GM12878 (cell line): ENCODE data around the gene CSTA. TPM values are rescaled to one million over a fixed set of nuclear protein-coding genes. Genes with fewer than 3 reads are reported as not detected.
A peak's percentile ranks its signal among the peaks of the same experiment; 100 is the strongest.
"Not testable (repeated sequence)": the region's sequence is repeated elsewhere in the genome, so short reads cannot be mapped to it uniquely, and the experiment has no call there.

Experiments used
- ATAC-seq: fragments of 200-7000 bp; cut with Tn5 transposase; 3 replicates; pipeline ENCODE4 v1.9.1; 2020; ENCODE audit warnings: mild to moderate bottlenecking, moderate library complexity
- BruUV-seq: library from RNA; stranded (reverse); fragments of 400-500 nt; replicated peaks from 2 replicates; lab custom pipeline; 2021; lab: Mats Ljungman, UMichigan
- CTCF ChIA-PET: fragments of 300-600 bp; sonication (Branson Sonifier 250); formaldehyde crosslinking; extraction: SDS; loops from one replicate; lab custom pipeline; 2021; ENCODE audit warnings: inconsistent platforms; lab: Yijun Ruan, JAX
- POLR2A ChIA-PET: fragments of 350-600 bp; formaldehyde crosslinking; extraction: SDS; loops from one replicate; lab custom pipeline; 2021; ENCODE audit warnings: inconsistent platforms; lab: Charles Lee
- RAD21 ChIA-PET: fragments of 300-600 bp; sonication (Branson Sonifier 250); formaldehyde crosslinking; loops from one replicate; lab custom pipeline; 2023; ENCODE audit warnings: antibody characterized with exemption; ENCODE audit not compliant: unreplicated experiment; lab: Charles Lee
- SMC1A ChIA-PET: fragments of 300-600 bp; sonication (Branson Sonifier 250); formaldehyde crosslinking; loops from one replicate; lab custom pipeline; 2023; ENCODE audit not compliant: unreplicated experiment, uncharacterized antibody; lab: Charles Lee
- DNase-seq: peaks from one replicate; pipeline ENCODE4 v3.0.0-alpha.2; 2011; ENCODE audit warnings: low read depth, low spot score
- FAIRE-seq: peaks from 3 replicates; lab custom pipeline; 2011; peaks lifted over from hg19 to GRCh38; lab: Jason Lieb, UNC
- H2AFZ ChIP-seq: 2 replicates; pipeline ENCODE4 v1.6.0; 2011; ENCODE audit warnings: low read depth, low read length, control low read depth; ENCODE audit not compliant: control insufficient read depth
- H3K27ac ChIP-seq: 2 replicates; pipeline ENCODE4 v1.5.1; 2011; ENCODE audit warnings: control low read depth; ENCODE audit not compliant: control insufficient read depth, insufficient read depth
- H3K27me3 ChIP-seq, 2 experiments: replicated peaks in 1 of 2; 2 replicates each; pipeline versions ENCODE4 v1.6.0 to v1.6.1; 2011; ENCODE audit warnings: low read length in 1 of 2; ENCODE audit not compliant: control insufficient read depth in 2 of 2, insufficient read depth in 2 of 2
- H3K36me3 ChIP-seq, 2 experiments: 2 replicates each; pipeline ENCODE4 v1.5.1; 2011; ENCODE audit warnings: low read length in 1 of 2; ENCODE audit not compliant: control insufficient read depth in 2 of 2, insufficient read depth in 2 of 2
- H3K4me1 ChIP-seq: 2 replicates; pipeline ENCODE4 v1.6.1; 2011; ENCODE audit warnings: mild to moderate bottlenecking, low read length, moderate library complexity, mixed read lengths; ENCODE audit not compliant: control insufficient read depth, insufficient read depth
- H3K4me2 ChIP-seq: 2 replicates; pipeline ENCODE4 v1.6.0; 2011; ENCODE audit warnings: control low read depth; ENCODE audit not compliant: control insufficient read depth, insufficient read depth
- H3K4me3 ChIP-seq: fragments of 200-600 bp; sonication (generic); 2 replicates; pipeline ENCODE4 v1.5.1; 2016
- H3K79me2 ChIP-seq: 2 replicates; pipeline ENCODE4 v1.6.0; 2011; ENCODE audit warnings: low read length; ENCODE audit not compliant: control insufficient read depth, insufficient read depth
- H3K9ac ChIP-seq: 2 replicates; pipeline ENCODE4 v1.8.0; 2011; ENCODE audit warnings: low read length, control low read depth, mixed read lengths; ENCODE audit not compliant: control insufficient read depth, insufficient read depth
- H3K9me3 ChIP-seq: replicated peaks from 3 replicates; pipeline ENCODE4 v1.5.1; 2011; ENCODE audit warnings: mild to moderate bottlenecking, low read length; ENCODE audit not compliant: control insufficient read depth, insufficient read depth
- H4K20me1 ChIP-seq: 2 replicates; pipeline ENCODE4 v1.6.0; 2011; ENCODE audit not compliant: control insufficient read depth, insufficient read depth
- ATF7 ChIP-seq: fragments of 450-650 bp; IDR thresholded peaks from 2 replicates; pipeline ENCODE4 v1.6.1; 2016; ENCODE audit warnings: low read depth, mild to moderate bottlenecking
- BACH1 ChIP-seq: fragments of 450-650 bp; IDR thresholded peaks from 2 replicates; pipeline ENCODE4 v1.6.1; 2017; ENCODE audit warnings: mild to moderate bottlenecking, borderline replicate concordance
- BCL11A ChIP-seq: IDR thresholded peaks from 2 replicates; pipeline ENCODE4 v1.6.1; 2011; ENCODE audit warnings: low read depth, low read length
- DPF2 ChIP-seq: fragments of 450-650 bp; IDR thresholded peaks from 2 replicates; pipeline ENCODE4 v1.6.1; 2017; ENCODE audit warnings: mild to moderate bottlenecking
- EP300 ChIP-seq, 2 experiments: fragments of 150-350 bp in 1 of 2; IDR thresholded peaks; 2 replicates each; pipeline ENCODE4 v1.6.1; 2011 to 2012; ENCODE audit warnings: low read depth in 2 of 2, low read length in 2 of 2, borderline replicate concordance in 1 of 2, improper control_type of control experiment in 1 of 2, inconsistent platforms in 1 of 2; ENCODE audit not compliant: control insufficient read depth in 1 of 2
- ETV6 ChIP-seq, 2 experiments: fragments of 450-650 bp in 1 of 2; IDR thresholded peaks in 1 of 2; conservative IDR thresholded peaks in 1 of 2; 2 replicates each; pipeline ENCODE4 v1.6.1; 2014; ENCODE audit warnings: antibody characterized with exemption in 1 of 2, borderline replicate concordance in 1 of 2, low read depth in 1 of 2, mild to moderate bottlenecking in 1 of 2, moderate library complexity in 1 of 2
- FOXK2 ChIP-seq: fragments of 450-650 bp; IDR thresholded peaks from 2 replicates; pipeline ENCODE4 v1.6.1; 2017; ENCODE audit warnings: mild to moderate bottlenecking, moderate library complexity
- IKZF2 ChIP-seq, 2 experiments: fragments of 450-650 bp; IDR thresholded peaks; 2 replicates each; pipeline ENCODE4 v1.6.1; 2017; ENCODE audit warnings: mild to moderate bottlenecking in 2 of 2, moderate library complexity in 2 of 2
- JUNB ChIP-seq: IDR thresholded peaks from 2 replicates; pipeline ENCODE4 v1.6.1; 2016; ENCODE audit warnings: antibody characterized with exemption, mild to moderate bottlenecking
- JUND ChIP-seq: IDR thresholded peaks from 2 replicates; pipeline ENCODE4 v1.6.1; 2012; ENCODE audit warnings: low read depth, mild to moderate bottlenecking, low read length, improper control_type of control experiment, moderate library complexity
- MEF2A ChIP-seq: IDR thresholded peaks from 2 replicates; pipeline ENCODE4 v1.6.1; 2011; ENCODE audit warnings: low read depth, mild to moderate bottlenecking, low read length, moderate library complexity; ENCODE audit not compliant: insufficient read depth
- MTA2 ChIP-seq: fragments of 450-650 bp; IDR thresholded peaks from 2 replicates; pipeline ENCODE4 v1.6.1; 2016; ENCODE audit warnings: low read depth, mild to moderate bottlenecking, moderate library complexity
- MXI1 ChIP-seq: fragments of 150-350 bp; IDR thresholded peaks from 2 replicates; pipeline ENCODE4 v1.6.1; 2011; ENCODE audit warnings: low read depth, mild to moderate bottlenecking, inconsistent platforms, low read length, improper control_type of control experiment
- NBN ChIP-seq: fragments of 450-650 bp; IDR thresholded peaks from 2 replicates; pipeline ENCODE4 v1.6.1; 2016
- NFIC ChIP-seq: IDR thresholded peaks from 2 replicates; pipeline ENCODE4 v1.6.1; 2012; ENCODE audit warnings: low read depth, mild to moderate bottlenecking, inconsistent platforms, low read length, moderate library complexity
- NR2C1 ChIP-seq: fragments of 450-650 bp; IDR thresholded peaks from 2 replicates; pipeline ENCODE4 v1.6.1; 2017; ENCODE audit warnings: antibody characterized with exemption, mild to moderate bottlenecking, moderate library complexity
- NR2F1 ChIP-seq: fragments of 450-650 bp; conservative IDR thresholded peaks from 2 replicates; pipeline ENCODE4 v1.6.1; 2017; ENCODE audit warnings: mild to moderate bottlenecking
- SMARCA5 ChIP-seq: fragments of 450-650 bp; IDR thresholded peaks from 2 replicates; pipeline ENCODE4 v1.6.1; 2017; ENCODE audit warnings: mild to moderate bottlenecking
- SRF ChIP-seq, 2 experiments: IDR thresholded peaks; 2 replicates each; pipeline ENCODE4 v1.6.1; 2011; ENCODE audit warnings: low read depth in 2 of 2, low read length in 2 of 2, mild to moderate bottlenecking in 1 of 2, moderate library complexity in 1 of 2
- WGBS: methylation state at CpG from one replicate; pipeline ENCODE4 v1.1.6; 2016; ENCODE audit warnings: low lambda C conversion rate; ENCODE audit not compliant: insufficient replicate concordance, insufficient coverage; ENCODE audit errors: missing lambda C conversion rate; 5-methylcytosine and 5-hydroxymethylcytosine counted together
- in situ Hi-C: fragments of 300-500 bp; cut with MboI; formaldehyde crosslinking; loops from 9 replicates; pipeline ENCODE4 v1.14.3; 2018; ENCODE audit warnings: mixed read lengths
- intact Hi-C: fragments of 100-400 bp; cut with micrococcal nuclease; formaldehyde crosslinking; loops from one replicate; pipeline ENCODE4 v1.14.2; 2022; ENCODE audit not compliant: unreplicated experiment
- polyA plus RNA-seq, 11 experiments: library from polyadenylated mRNA; depleted of rRNA in 4 of 11; unstranded in 6 of 11; stranded (reverse) in 5 of 11; fragments of >200 nt; fragmentation: Nextera tagmentation in 4 of 11; fragmentation: Illumina TruSeq in 1 of 11; extraction: Ambion mirVana in 4 of 11; extraction: Trizol in 1 of 11; gene quantifications; 1 replicate in 1 of 11; 2 replicates in 10 of 11; pipeline versions ENCODE4 v1.2.1 to v1.2.3, GENCODE V29; 2011 to 2016; ENCODE audit warnings: inconsistent platforms in 2 of 11, missing spikeins in 2 of 11, low read depth in 1 of 11
- total RNA-seq, 4 experiments: library from RNA; depleted of rRNA in 3 of 4; stranded (reverse); fragments of >200 nt in 3 of 4; fragmentation: Illumina TruSeq in 1 of 4; extraction: Trizol in 1 of 4; gene quantifications; 2 replicates each; pipeline versions ENCODE4 v1.2.1 to v1.2.3, GENCODE V29; 2013 to 2021
- TF ChIP-seq, protein P1 (sequence below): fragments of 450-650 bp; IDR thresholded peaks from 2 replicates; pipeline ENCODE4 v1.6.1; 2017; ENCODE audit warnings: mild to moderate bottlenecking, low read depth, inconsistent platforms; ENCODE audit not compliant: poor library complexity, severe bottlenecking

Gene CSTA
- total and polyA plus RNA-seq, 10 of the 15 experiments (the other 5 are each of a cell fraction or from before 2014, with no cell fraction given) = 1.8 to 6.7 (median 3.4) TPM

DNA sequence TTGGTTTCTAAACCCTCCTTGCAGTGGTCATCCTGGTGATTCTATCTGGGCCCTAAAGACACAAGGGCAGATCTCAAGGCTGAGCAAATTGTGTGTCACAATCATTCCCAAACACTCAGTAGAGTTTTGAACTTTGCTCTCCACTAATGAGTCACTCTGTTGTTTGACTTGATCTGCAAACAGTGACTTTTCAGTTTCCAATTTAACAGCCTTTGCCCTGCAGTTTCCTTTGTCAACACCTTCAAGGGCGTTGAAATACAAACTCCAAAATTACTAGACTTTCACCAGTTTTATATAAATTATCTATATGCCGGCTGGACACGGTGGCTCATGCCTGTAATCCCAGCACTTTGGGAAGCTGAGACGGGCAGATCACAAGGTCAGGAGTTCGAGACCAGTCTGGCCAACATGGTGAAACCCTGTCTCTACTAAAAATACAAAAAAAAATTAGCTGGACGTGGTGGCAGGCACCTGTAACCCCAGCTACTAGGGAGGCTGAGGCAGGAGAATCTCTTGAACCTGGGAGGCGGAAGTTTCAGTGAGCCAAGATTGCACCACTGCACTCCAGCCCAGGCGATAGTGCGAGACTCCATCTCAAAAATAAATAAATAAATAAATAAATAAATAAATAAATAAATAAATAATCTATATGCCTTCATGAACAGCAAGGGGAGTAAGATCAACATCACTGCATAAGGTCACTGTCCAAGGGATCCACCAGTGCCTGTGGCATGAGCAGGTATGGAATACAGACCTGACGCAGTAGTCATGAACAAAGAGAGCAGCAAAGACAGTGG lies 40.7 kb downstream of the CSTA start:
- H3K27me3 ChIP-seq, H3K4me3 ChIP-seq, H3K27ac ChIP-seq, H4K20me1 ChIP-seq, H3K79me2 ChIP-seq, H3K4me1 ChIP-seq, BruUV-seq, intact Hi-C loops, H2AFZ ChIP-seq, in situ Hi-C loops, H3K9ac ChIP-seq, H3K4me2 ChIP-seq, H3K9me3 ChIP-seq, FAIRE-seq: not testable (repeated sequence)
- ATAC-seq (peak; percentile 93), DNase-seq (peak; percentile 49)
- ChIA-PET RAD21 (interaction anchor here (0.8 to 3.8 kb wide), 20 partner anchors 11 to 819 kb away, joined by 3 to 32 read pairs (median 4); partner anchors contain the start of genes CSTA, FAM162A, MIX23 and POLQ), CTCF (interaction anchor here (0.6 to 4.5 kb wide), 13 partner anchors 10 to 265 kb away, joined by 3 to 52 read pairs (median 4); partner anchors contain the start of genes FAM162A and MIX23), POLR2A (interaction anchor here (0.6 to 3.2 kb wide), 14 partner anchors 11 to 820 kb away, joined by 3 to 28 read pairs (median 3); partner anchors contain the start of genes FAM162A, MIX23, POLQ and WDR5B), SMC1A (interaction anchor here (0.5 to 6.0 kb wide), 18 partner anchors 10 to 819 kb away, joined by 3 to 50 read pairs (median 7); partner anchors contain the start of genes FAM162A, MIX23 and POLQ)
- WGBS = 52% methylated on average over 10 of the region's 10 CpGs
- peaks cover 4 to 19% of the 10 kb centered on the region in 2 experiments for H3K36me3 ChIP-seq
- TF ChIP-seq ATF7 (peak; percentile 70; the same call in 1 of the 2 replicates), ETV6 (conservative IDR thresholded peaks at IDR 0.05 in 1 of 2, IDR thresholded peaks at IDR 0.05 in 1 of 2; ENCODE audit: borderline replicate concordance in 1 of 2, low read depth in 1 of 2) (peak in 1 of 2 experiments; percentile 18; a peak in 1 of 4 replicates), MTA2 (peak; percentile 91), SRF (IDR thresholded peaks at IDR 0.05; ENCODE audit: low read depth in 2 of 2, low read length in 2 of 2) (0 out of 4 replicates have a peak, but pooled peaks of 1 of the 2 experiments have one; percentile 3), MXI1 (0 out of 2 replicates have a peak, but pooled peaks have one; percentile 24), BACH1 (peak; percentile 68; the same call in 1 of the 2 replicates), JUNB (peak; percentile 85), NFIC (peak; percentile 64; the same call in 1 of the 2 replicates), MEF2A (0 out of 2 replicates have a peak, but pooled peaks have one; percentile 11), JUND (peak; percentile 47; the same call in 1 of the 2 replicates), NR2C1 (peak; percentile 71; the same call in 1 of the 2 replicates), DPF2 (peak; percentile 97), EP300 (IDR thresholded peaks at IDR 0.05; ENCODE audit: borderline replicate concordance in 1 of 2, control insufficient read depth in 1 of 2, low read depth in 2 of 2, low read length in 2 of 2) (peak; percentile 35 to 77; a peak in 2 of 4 replicates), IKZF2 (IDR thresholded peaks at IDR 0.05) (peak; percentile 86 to 92; a peak in 3 of 4 replicates), NR2F1 (peak; percentile 93), BCL11A (peak; percentile 75), NBN (peak; percentile 50; the same call in 1 of the 2 replicates), FOXK2 (peak; percentile 54; the same call in 1 of the 2 replicates), SMARCA5 (0 out of 2 replicates have a peak, but pooled peaks have one; percentile 27)
- TF ChIP-seq, protein P1, sequence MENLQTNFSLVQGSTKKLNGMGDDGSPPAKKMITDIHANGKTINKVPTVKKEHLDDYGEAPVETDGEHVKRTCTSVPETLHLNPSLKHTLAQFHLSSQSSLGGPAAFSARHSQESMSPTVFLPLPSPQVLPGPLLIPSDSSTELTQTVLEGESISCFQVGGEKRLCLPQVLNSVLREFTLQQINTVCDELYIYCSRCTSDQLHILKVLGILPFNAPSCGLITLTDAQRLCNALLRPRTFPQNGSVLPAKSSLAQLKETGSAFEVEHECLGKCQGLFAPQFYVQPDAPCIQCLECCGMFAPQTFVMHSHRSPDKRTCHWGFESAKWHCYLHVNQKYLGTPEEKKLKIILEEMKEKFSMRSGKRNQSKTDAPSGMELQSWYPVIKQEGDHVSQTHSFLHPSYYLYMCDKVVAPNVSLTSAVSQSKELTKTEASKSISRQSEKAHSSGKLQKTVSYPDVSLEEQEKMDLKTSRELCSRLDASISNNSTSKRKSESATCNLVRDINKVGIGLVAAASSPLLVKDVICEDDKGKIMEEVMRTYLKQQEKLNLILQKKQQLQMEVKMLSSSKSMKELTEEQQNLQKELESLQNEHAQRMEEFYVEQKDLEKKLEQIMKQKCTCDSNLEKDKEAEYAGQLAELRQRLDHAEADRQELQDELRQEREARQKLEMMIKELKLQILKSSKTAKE = peak; percentile 48
